RWPE2 (cell line): ENCODE data around the gene NEDD4L.

Source experiments
- ATAC-seq: fragments of 200-7000 bp; cut with Tn5 transposase; 3 replicates; pipeline ENCODE4 v1.9.1; 2021; ENCODE audit warnings: low read depth
- DNase-seq: peaks from one replicate; pipeline ENCODE4 v3.0.0-alpha.2; 2020; ENCODE audit warnings: low spot score
- H3K27ac ChIP-seq: fragments of 450-650 bp; 2 replicates; pipeline ENCODE4 v1.5.1; 2017; ENCODE audit warnings: mild to moderate bottlenecking; ENCODE audit not compliant: poor library complexity, severe bottlenecking
- H3K27me3 ChIP-seq: fragments of 250-450 bp; sonication (Bioruptor Pico); 2 replicates; pipeline ENCODE4 v1.5.1; 2021; ENCODE audit warnings: mild to moderate bottlenecking, moderate library complexity; ENCODE audit not compliant: insufficient read depth, poor library complexity, severe bottlenecking
- H3K36me3 ChIP-seq: fragments of 250-450 bp; sonication (Bioruptor Pico); 2 replicates; pipeline ENCODE4 v1.5.1; 2020; ENCODE audit warnings: low read depth, mild to moderate bottlenecking, moderate library complexity
- H3K4me1 ChIP-seq: fragments of 250-450 bp; sonication (Bioruptor Pico); 2 replicates; pipeline ENCODE4 v1.5.1; 2021; ENCODE audit warnings: mild to moderate bottlenecking, moderate library complexity; ENCODE audit not compliant: insufficient read depth, poor library complexity, severe bottlenecking
- H3K4me3 ChIP-seq: fragments of 250-450 bp; sonication (Bioruptor Pico); 2 replicates; pipeline ENCODE4 v1.5.1; 2021; ENCODE audit warnings: mild to moderate bottlenecking, moderate library complexity; ENCODE audit not compliant: severe bottlenecking
- H3K9me3 ChIP-seq: fragments of 250-450 bp; sonication (Bioruptor Pico); 2 replicates; pipeline ENCODE4 v1.5.1; 2021; ENCODE audit warnings: mild to moderate bottlenecking, moderate library complexity; ENCODE audit not compliant: severe bottlenecking
- TF ChIP-seq, protein P1 (sequence below): fragments of 450-650 bp; IDR thresholded peaks from one replicate; pipeline ENCODE4 v1.5.1; 2017; ENCODE audit warnings: mild to moderate bottlenecking, moderate library complexity; ENCODE audit not compliant: poor library complexity, severe bottlenecking

The NEDD4L gene

GRCh38 chr18:58413667-58414628 is 369.9 kb downstream of the NEDD4L start:
- no peak overlapping the region for H3K4me3 ChIP-seq
- no peaks in the 10 kb centered on the region for H3K9me3 ChIP-seq
- no peaks in the 10 kb centered on the region for H3K36me3 ChIP-seq
- no peaks in the 10 kb centered on the region for H3K27me3 ChIP-seq
- peaks cover 21% of the 10 kb centered on the region for H3K4me1 ChIP-seq
- ATAC-seq (no peak), DNase-seq (no peak)
- TF ChIP-seq, protein P1, sequence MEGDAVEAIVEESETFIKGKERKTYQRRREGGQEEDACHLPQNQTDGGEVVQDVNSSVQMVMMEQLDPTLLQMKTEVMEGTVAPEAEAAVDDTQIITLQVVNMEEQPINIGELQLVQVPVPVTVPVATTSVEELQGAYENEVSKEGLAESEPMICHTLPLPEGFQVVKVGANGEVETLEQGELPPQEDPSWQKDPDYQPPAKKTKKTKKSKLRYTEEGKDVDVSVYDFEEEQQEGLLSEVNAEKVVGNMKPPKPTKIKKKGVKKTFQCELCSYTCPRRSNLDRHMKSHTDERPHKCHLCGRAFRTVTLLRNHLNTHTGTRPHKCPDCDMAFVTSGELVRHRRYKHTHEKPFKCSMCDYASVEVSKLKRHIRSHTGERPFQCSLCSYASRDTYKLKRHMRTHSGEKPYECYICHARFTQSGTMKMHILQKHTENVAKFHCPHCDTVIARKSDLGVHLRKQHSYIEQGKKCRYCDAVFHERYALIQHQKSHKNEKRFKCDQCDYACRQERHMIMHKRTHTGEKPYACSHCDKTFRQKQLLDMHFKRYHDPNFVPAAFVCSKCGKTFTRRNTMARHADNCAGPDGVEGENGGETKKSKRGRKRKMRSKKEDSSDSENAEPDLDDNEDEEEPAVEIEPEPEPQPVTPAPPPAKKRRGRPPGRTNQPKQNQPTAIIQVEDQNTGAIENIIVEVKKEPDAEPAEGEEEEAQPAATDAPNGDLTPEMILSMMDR = no peak
- H3K27ac ChIP-seq = no peak overlapping the region

- Histone ChIP-seq H3K27ac (peak overlapping the region; percentile 64), H3K27me3 (no peaks in the 10 kb centered on the region), H3K36me3 (no peaks in the 10 kb centered on the region), H3K9me3 (no peaks in the 10 kb centered on the region), H3K4me3 (no peak overlapping the region), H3K4me1 (peaks cover 21% of the 10 kb centered on the region)
- TF ChIP-seq, protein P1 = no peak
- ATAC-seq = no peak
- DNase-seq = no peak
These were observed 372.1 kb downstream of the NEDD4L start for GRCh38 chr18:58416014-58416703.

DNA sequence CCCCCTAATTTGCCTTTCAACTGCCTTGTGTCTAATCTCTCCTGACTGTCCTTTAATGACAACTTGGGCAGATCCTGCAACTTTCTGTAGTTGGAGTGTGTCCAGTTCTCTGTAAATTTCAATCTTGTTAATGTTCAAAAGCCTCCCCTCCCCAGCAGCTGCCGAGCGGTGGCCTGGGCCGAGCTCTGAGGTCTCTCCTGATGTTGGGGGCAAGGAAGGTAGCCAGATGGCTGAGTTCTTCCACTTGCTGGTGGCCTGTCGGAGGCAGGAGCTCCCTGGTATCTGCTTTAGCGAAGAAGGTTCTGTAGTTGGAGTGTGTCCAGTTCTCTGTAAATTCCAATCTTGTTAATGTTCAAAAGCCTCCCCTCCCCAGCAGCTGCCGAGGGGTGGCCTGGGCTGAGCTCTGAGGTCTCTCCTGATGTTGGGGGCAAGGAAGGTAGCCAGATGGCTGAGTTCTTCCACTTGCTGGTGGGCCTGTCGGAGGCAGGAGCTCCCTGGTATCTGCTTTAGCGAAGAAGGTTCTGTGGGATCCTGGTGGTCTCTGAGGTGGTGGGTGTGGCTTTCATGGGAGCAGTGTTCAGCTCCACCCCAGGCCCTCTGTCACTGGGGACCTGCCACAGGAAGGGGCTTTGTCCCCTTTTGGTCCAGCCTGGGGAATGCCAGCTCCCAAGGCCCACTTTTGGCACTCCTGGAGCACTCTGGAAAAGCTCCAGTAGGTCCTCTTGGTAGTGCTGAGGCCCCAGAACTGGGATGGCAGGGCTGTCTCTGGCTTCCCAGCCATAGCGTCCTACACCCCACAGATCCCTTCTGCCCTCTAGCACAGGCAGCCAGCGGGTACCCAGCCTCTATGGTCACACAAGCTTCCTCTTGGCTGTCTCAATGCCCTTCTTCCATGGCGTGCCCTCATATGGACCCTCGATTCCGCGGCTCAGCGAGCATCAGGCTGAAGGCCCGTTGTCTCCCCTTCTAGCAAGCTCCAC is 373.0 kb downstream of the NEDD4L start:
- TF ChIP-seq, protein P1 = no peak
- peak overlapping the region; percentile 64 for H3K27ac ChIP-seq
- H3K27me3 ChIP-seq = no peaks in the 10 kb centered on the region
- no peaks in the 10 kb centered on the region for H3K9me3 ChIP-seq
- peaks cover 21% of the 10 kb centered on the region for H3K4me1 ChIP-seq
- no peak overlapping the region for H3K4me3 ChIP-seq
- ATAC-seq (peak; percentile 49; the same call in 2 of the 3 replicates), DNase-seq (no peak)
- no peaks in the 10 kb centered on the region for H3K36me3 ChIP-seq

GRCh38 chr18:58417752-58418151 is 373.7 kb downstream of the NEDD4L start:
- no peak overlapping the region for H3K4me3 ChIP-seq
- no peaks in the 10 kb centered on the region for H3K27me3 ChIP-seq
- H3K9me3 ChIP-seq = no peaks in the 10 kb centered on the region
- peak overlapping the region; percentile 64 for H3K27ac ChIP-seq
- no peak for DNase-seq
- TF ChIP-seq, protein P1 = no peak
- no peaks in the 10 kb centered on the region for H3K36me3 ChIP-seq
- H3K4me1 ChIP-seq = peaks cover 21% of the 10 kb centered on the region
- ATAC-seq = peak; percentile 84
